PC-9 (cell line): ENCODE data around the gene HACE1. TPM values are rescaled to one million over a fixed set of nuclear protein-coding genes. Genes with fewer than 3 reads are reported as not detected.

ENCODE experiments used
- BruUV-seq: library from RNA; stranded (reverse); fragments of 400-500 nt; replicated peaks from 2 replicates; lab custom pipeline; 2021; lab: Mats Ljungman, UMichigan
- CTCF ChIA-PET: fragments of 300-600 bp; sonication (Branson Sonifier 250); formaldehyde crosslinking; loops from one replicate; lab custom pipeline; 2022; ENCODE audit warnings: antibody characterized with exemption; lab: Charles Lee
- POLR2A ChIA-PET: fragments of 300-600 bp; sonication (Branson Sonifier 250); formaldehyde crosslinking; loops from one replicate; lab custom pipeline; 2022; ENCODE audit warnings: antibody characterized with exemption; ENCODE audit not compliant: unreplicated experiment; lab: Charles Lee
- DNase-seq, 2 experiments: peaks; one replicate each; pipeline versions ENCODE4 v3.0.0 to v3.0.0-alpha.2; 2015 to 2022; ENCODE audit warnings: mixed read lengths in 1 of 2
- H2AFZ ChIP-seq: fragments of 200-600 bp; sonication (generic); 2 replicates; pipeline ENCODE4 v1.8.1; 2017; ENCODE audit warnings: antibody characterized with exemption
- H3F3A ChIP-seq: fragments of 200-600 bp; sonication (generic); 2 replicates; pipeline ENCODE4 v1.8.1; 2017; ENCODE audit warnings: antibody characterized with exemption, mild to moderate bottlenecking, low read depth; ENCODE audit not compliant: insufficient read depth
- H3K27ac ChIP-seq: fragments of 200-600 bp; sonication (generic); 2 replicates; pipeline ENCODE4 v1.6.1; 2016; ENCODE audit warnings: mixed run types
- H3K27me3 ChIP-seq: fragments of 200-600 bp; sonication (generic); 2 replicates; pipeline ENCODE4 v1.6.1; 2016; ENCODE audit warnings: low read depth, mixed run types; ENCODE audit not compliant: insufficient read depth
- H3K36me3 ChIP-seq: fragments of 200-600 bp; sonication (generic); 2 replicates; pipeline ENCODE4 v1.6.1; 2016; ENCODE audit warnings: low read depth, mixed run types
- H3K4me1 ChIP-seq: fragments of 200-600 bp; sonication (generic); replicated peaks from 2 replicates; pipeline ENCODE4 v1.6.1; 2016; ENCODE audit warnings: mixed run types; ENCODE audit not compliant: insufficient read depth
- H3K4me2 ChIP-seq: fragments of 200-600 bp; sonication (generic); 2 replicates; pipeline ENCODE4 v1.6.1; 2017; ENCODE audit warnings: mixed run types
- H3K4me3 ChIP-seq: fragments of 200-600 bp; sonication (generic); 2 replicates; pipeline ENCODE4 v1.6.1; 2016; ENCODE audit warnings: mixed run types
- H3K79me2 ChIP-seq: fragments of 200-600 bp; sonication (generic); 2 replicates; pipeline ENCODE4 v1.6.1; 2017; ENCODE audit warnings: low read depth, mixed run types
- H3K9me2 ChIP-seq: fragments of 200-600 bp; sonication (generic); 2 replicates; pipeline ENCODE4 v1.8.1; 2017; ENCODE audit warnings: mild to moderate bottlenecking; ENCODE audit not compliant: insufficient read depth
- H3K9me3 ChIP-seq: fragments of 200-600 bp; sonication (generic); 2 replicates; pipeline ENCODE4 v1.8.1; 2016; ENCODE audit warnings: low read depth; ENCODE audit not compliant: insufficient read depth
- H4K20me1 ChIP-seq: fragments of 200-600 bp; sonication (generic); 2 replicates; pipeline ENCODE4 v1.8.1; 2017; ENCODE audit not compliant: insufficient read depth
- EZH2 ChIP-seq: fragments of 200-600 bp; sonication (generic); IDR thresholded peaks from 2 replicates; pipeline ENCODE4 v1.8.0; 2017; ENCODE audit warnings: antibody characterized with exemption, low read depth
- intact Hi-C: fragments of 100-400 bp; cut with micrococcal nuclease; formaldehyde crosslinking; loops from one replicate; pipeline ENCODE4 v1.10.0; 2022; ENCODE audit not compliant: unreplicated experiment
- total RNA-seq: library from RNA; stranded (reverse); gene quantifications from 2 replicates; pipeline ENCODE4 v1.2.3, GENCODE V29; 2021
- TF ChIP-seq, protein P1 (sequence below): fragments of 200-600 bp; sonication (generic); conservative IDR thresholded peaks from 2 replicates; pipeline ENCODE4 v1.6.1; 2017; ENCODE audit warnings: mixed run types, antibody characterized with exemption, mild to moderate bottlenecking, moderate library complexity

Gene HACE1
- total RNA-seq, 1 experiment from 2014 or later = 12.4 TPM

DNA sequence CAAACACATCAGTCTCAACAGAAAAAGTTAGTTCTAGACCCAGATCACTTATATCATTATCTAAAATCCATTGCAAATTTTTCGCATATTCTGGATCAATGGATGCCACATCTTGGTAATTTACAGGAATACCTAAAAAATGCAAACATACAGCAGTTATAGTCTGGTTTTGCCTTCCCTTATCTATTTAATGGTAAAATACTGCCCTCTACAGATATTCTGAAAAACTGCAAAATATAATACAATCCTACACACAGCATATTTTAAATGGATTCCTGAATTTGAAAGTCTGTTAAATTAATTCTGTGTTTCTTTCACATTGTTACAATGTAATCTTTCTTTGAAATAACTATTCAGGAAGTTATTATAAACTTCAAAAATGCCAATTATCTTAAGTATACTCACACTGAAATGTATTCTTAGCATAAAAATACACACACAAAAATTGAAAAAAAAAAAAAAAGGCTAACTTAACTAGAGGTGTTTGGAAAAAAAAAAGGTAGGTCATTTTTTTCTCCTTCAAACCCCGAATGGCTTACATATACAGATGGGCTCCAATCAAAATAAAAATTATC, 88.4 kb downstream of the HACE1 start:
- H3K4me1 ChIP-seq = no peaks in the 10 kb centered on the region
- POLR2A ChIA-PET = no interaction called here
- no peak for DNase-seq
- no peaks in the 10 kb centered on the region for H4K20me1 ChIP-seq
- no peaks in the 10 kb centered on the region for H3K9me3 ChIP-seq
- H3K4me2 ChIP-seq = no peak overlapping the region
- BruUV-seq = no TSS peak
- TF ChIP-seq, protein P1, sequence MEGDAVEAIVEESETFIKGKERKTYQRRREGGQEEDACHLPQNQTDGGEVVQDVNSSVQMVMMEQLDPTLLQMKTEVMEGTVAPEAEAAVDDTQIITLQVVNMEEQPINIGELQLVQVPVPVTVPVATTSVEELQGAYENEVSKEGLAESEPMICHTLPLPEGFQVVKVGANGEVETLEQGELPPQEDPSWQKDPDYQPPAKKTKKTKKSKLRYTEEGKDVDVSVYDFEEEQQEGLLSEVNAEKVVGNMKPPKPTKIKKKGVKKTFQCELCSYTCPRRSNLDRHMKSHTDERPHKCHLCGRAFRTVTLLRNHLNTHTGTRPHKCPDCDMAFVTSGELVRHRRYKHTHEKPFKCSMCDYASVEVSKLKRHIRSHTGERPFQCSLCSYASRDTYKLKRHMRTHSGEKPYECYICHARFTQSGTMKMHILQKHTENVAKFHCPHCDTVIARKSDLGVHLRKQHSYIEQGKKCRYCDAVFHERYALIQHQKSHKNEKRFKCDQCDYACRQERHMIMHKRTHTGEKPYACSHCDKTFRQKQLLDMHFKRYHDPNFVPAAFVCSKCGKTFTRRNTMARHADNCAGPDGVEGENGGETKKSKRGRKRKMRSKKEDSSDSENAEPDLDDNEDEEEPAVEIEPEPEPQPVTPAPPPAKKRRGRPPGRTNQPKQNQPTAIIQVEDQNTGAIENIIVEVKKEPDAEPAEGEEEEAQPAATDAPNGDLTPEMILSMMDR = peak; percentile 85
- TF ChIP-seq EZH2 = no peak
- H3K36me3 ChIP-seq = no peaks in the 10 kb centered on the region
- intact Hi-C loops = loop anchor here (1.0 to 5.0 kb wide), 3 partner anchors 88 to 444 kb away; no protein-coding TSS in a partner anchor
- no peaks in the 10 kb centered on the region; the same call in 1 of the 2 replicates for H3F3A ChIP-seq
- no peaks in the 10 kb centered on the region for H3K79me2 ChIP-seq
- no peaks in the 10 kb centered on the region for H3K27me3 ChIP-seq
- no peak overlapping the region for H3K4me3 ChIP-seq
- no peaks in the 10 kb centered on the region for H3K9me2 ChIP-seq
- CTCF ChIA-PET = no interaction called here
- no peak overlapping the region for H3K27ac ChIP-seq
- no peak overlapping the region for H2AFZ ChIP-seq

DNA sequence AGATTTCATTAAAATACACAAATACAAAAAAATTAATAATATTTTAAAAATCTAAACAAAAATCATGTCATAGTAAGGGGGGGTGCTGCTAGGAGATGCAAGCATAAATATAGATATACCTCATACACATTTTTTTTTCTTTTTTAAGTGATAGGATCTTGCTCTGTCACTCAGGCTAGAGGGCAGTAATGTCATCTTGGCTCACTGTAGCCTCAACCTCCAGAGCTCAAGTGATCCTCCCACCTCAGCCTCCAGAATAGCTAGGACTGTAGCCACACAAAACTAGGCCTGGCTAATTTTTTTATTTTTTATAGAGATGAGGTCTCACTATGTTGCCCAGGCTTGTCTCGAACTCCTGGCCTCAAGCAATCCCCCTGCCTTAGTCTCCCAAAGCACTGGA, 90.8 kb downstream of the HACE1 start:
- no peaks in the 10 kb centered on the region; the same call in 1 of the 2 replicates for H3F3A ChIP-seq

GRCh38 chr6:104766595-104766994, 93.1 kb downstream of the HACE1 start:
- Histone ChIP-seq H3K27me3 (no peaks in the 10 kb centered on the region), H3K79me2 (no peaks in the 10 kb centered on the region), H3K4me3 (no peak overlapping the region), H3K9me2 (no peaks in the 10 kb centered on the region), H2AFZ (no peak overlapping the region), H3K4me1 (no peaks in the 10 kb centered on the region), H3F3A (no peaks in the 10 kb centered on the region), H3K4me2 (no peak overlapping the region), H3K27ac (no peak overlapping the region), H3K9me3 (0 out of 2 replicates have a peak, but pooled peaks cover 3% of the 10 kb centered on the region), H4K20me1 (no peaks in the 10 kb centered on the region), H3K36me3 (no peaks in the 10 kb centered on the region)
- POLR2A ChIA-PET = no interaction called here
- no peak for DNase-seq
- no TSS peak for BruUV-seq
- CTCF ChIA-PET = interaction anchor here (0.7 kb wide), 1 partner anchor 116 kb away, joined by 3 read pairs; no protein-coding TSS in a partner anchor
- TF ChIP-seq, protein P1 = no peak
- no peak for TF ChIP-seq EZH2
- intact Hi-C loops = no loop called here

More for the DNA sequence above, 90.8 kb downstream of the HACE1 start:
- no peaks in the 10 kb centered on the region for H3K79me2 ChIP-seq
- no peaks in the 10 kb centered on the region for H3K36me3 ChIP-seq
- no peak overlapping the region for H3K27ac ChIP-seq
- no TSS peak for BruUV-seq
- ChIA-PET POLR2A (no interaction called here), CTCF (no interaction called here)
- H3K9me2 ChIP-seq = no peaks in the 10 kb centered on the region
- no peak overlapping the region for H3K4me3 ChIP-seq
- H3K4me1 ChIP-seq = no peaks in the 10 kb centered on the region
- intact Hi-C loops = no loop called here
- TF ChIP-seq, protein P1 = no peak
- no peak for TF ChIP-seq EZH2
- DNase-seq = no peak
- no peaks in the 10 kb centered on the region for H3K9me3 ChIP-seq
- H2AFZ ChIP-seq = no peak overlapping the region
- no peaks in the 10 kb centered on the region for H3K27me3 ChIP-seq
- H3K4me2 ChIP-seq = no peak overlapping the region
- H4K20me1 ChIP-seq = no peaks in the 10 kb centered on the region
